ENCODE results near the gene CREB5.

The CREB5 gene

DNA sequence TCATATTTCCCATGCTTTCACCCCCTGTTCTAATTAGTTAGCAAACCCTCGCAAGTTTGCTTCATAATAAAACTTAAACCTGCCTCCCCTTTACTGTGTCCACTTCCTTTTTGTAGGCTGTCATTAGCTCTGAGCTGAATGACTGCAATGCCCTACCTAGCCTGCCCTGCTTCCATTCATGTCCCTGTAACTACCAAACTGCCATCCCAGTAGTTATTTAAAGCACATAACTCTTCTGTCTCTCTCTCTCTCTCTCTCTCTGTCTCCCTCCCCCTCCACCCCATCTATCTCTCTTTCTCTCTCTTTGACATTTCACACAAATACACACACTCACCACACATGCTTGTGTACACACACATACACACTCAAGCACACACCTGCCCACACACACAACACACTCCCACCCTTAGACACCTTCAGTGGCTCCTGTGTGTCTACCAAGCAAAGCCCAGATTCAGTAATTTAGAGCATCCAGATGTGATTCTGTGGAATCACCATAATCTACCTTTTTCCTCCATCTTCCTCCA, 430.5 kb downstream of the CREB5 start:
- no peak for DNase-seq

DNA sequence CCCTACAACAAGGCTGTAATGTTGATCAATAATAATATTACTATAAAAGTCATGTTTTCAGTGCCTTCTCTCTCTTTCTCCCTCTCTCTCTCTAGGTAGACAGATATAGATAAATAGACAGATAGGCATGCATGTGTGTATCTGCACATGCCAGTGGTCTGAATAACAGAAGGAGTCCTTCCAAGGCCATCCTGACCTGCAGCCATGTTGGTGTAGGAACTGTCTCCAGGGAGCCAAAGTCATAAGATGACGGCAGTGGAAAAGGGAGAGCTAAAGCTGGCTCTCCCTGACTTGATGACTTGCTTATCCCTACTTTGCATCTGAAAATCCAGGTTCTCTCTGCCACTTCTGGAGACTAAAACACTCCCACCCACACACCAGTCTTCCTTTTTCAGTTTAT, 432.8 kb downstream of the CREB5 start:
- DNase-seq: no peak

DNA sequence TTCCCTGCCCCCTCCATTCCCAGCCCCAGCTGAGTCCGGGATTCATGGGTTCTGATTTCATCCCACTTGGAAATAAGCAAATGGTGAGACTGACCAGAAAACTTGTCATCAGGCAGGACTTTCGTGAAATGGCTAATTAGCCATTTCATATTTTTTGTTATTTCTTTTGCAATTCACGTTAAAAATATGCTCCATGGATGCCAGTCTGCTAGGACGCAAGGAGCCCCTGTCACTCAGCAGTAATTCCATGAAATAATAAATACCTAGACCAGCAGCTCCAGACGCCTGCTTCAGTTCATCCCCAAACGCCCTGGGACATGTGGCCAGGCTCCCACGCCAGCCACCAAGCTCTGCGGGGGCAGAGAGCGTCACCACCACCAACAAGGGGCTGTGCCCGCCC, 434.9 kb downstream of the CREB5 start:
- DNase-seq: no peak

DNA sequence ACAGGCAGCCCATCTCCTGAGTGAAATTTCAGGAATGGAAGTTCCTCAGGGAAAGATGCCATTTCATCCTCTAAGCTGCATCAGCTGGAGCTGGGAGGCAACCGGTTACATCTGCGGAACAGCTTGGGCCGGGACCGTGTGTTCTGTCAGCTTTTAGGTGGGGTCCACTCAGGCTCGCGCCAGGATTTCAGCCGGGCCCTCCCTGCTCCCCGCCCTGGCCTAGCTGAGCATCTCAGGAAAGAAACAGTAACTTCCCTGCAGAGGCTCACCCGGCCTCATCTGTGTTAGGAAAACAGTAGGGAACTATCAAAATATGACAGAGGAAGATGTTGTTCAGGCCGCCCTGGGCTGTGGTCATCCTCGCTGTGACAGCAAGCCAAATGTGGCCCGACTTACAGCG, 435.4 kb downstream of the CREB5 start:
- no peak for DNase-seq

DNA sequence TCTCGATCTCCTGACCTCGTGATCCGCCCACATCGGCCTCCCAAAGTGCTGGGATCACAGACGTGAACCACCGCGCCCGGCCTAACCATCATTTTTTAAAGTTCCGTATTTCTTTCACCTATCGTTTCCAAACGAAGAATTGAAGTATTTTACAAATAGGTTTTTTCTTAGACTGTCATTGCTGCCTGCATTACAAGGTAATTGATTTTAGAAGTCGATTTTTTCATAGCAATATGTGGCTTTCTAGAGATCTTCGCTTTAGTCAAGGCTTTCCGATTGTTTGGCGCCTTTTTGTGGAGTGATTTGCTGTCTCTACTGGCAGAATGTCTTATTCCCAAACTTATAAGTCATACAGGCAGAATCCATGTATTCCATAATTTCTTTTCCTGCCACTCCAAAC, 436.6 kb downstream of the CREB5 start:
- no peak for DNase-seq

DNA sequence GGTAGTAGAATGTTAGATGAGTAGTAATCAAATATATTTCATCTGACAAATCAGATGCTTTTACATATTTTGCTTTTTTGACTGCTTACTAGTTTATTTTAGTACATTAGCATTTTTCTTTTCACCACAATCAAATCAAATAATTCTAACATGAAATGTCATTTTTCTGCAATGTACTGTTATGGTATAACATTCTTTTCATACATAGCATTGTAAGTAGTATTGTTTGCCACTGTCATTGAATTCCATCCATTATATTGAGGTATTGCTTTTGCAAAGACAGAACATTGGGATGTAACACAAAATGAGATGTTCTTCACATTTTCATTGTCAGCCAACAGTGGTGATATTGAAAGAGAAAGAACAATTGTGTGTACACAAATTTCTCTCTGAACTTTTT, 438.4 kb downstream of the CREB5 start:
- no peak for DNase-seq

DNA sequence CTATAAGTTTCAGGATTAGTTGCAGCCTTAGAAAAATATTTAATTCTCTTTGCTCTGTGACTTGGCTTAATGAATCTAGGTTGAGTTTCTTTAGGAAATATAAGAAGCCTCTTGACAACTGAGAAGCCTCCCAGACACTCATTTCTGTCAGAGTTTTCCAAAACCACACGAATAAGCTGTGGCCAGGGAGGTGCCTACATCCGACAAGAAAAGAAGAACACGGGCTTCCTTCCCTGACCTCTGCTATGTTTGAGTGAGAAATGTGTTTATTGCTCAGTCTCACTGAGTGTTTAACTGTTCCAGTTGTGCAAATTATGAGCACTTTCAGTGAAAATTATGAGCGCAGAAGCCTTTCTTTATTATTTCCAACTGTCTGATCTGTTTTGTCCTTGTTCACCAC, 440.8 kb downstream of the CREB5 start:
- DNase-seq: no peak

DNA sequence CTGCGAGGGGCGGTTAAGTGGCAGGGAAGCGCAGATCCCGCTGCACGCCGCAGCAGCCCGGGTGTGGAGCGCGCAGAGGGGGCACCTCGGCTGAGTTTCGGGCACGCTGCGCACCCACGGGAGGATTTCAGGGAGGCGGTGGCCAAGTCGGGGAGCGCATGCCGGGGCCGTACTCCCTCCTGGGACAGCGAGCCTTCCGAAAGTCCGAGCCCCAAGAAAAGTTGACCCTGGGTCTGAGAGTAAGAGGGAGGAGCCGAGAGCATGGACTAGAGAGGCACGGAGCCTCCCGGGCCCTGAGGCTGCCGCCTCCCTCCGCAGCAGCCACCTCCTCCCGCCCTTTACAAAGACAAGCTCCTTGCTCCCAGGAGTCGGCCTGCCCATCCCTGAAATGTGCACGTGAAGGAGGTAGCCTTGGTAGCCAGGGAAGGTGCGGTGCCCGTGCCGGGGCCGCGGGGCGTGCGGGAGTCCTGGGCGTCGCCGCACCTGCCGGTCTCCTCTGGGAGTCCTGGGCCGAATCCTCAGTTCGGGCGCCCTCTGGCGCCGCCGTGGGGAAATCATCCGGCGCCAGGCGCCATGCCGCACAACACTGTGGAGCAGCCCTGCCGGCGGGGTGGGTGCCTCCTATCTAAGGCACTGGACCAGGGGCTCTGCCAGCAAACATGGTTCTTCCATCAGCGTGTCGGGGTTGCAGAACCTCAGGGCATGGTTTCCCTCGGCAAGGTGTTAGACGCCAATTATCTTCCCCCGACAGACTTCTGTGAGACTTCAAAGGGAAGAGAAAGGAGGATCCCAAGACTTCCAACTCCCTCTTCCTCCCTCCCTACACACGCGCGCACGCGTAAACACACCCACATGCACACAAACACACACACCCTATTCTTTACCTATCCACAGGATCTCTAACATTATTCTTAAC, 441.8 kb downstream of the CREB5 start:
- DNase-seq: peak; percentile 78

DNA sequence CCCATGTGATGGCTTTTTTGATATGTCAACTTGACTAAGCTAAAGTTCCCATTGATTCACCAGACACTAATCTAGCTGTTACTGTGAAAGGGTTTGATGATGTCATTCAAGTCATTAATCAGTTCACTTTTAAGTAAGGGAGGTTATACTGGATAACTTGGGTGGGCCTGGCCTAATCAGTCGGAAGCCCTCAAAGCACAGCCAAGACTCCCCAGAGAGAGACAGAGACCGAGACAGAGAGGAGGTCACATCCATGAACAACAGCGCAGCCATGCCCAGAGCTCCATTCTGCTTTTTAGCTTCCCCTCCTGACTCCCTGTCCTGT, 442.4 kb downstream of the CREB5 start:
- no peak for DNase-seq

DNA sequence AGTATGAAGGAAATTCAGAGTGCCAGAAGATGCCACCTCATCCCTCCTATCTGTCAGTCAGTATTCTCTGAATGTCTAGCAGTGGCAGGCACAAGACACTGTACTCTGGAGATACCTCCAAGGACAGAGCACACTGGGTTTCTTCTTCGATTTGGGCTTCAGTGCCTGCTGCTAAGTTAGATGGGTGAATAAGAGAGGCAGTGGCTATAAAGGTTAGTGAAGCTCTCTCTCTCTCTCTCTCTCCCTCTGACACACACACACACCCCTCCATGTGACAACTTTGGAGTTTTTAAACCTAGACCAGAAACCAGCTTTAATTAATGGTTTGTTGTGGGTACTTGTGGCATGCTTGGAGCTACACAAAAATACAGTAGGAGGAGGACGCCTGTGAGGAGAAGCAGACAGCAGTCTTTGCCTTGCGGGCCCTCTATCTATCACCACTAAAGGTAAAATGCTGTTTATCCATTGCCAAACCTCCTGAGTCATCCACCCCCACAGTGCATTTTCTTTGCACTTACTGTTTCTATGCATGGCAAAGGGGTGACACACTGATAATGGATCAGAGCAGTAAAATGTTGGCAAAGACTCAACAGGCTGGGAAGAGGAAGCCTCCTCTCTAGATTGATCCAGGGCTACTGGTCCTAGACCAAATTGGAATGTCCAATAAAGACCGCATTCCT, 443.4 kb downstream of the CREB5 start:
- DNase-seq: no peak

DNA sequence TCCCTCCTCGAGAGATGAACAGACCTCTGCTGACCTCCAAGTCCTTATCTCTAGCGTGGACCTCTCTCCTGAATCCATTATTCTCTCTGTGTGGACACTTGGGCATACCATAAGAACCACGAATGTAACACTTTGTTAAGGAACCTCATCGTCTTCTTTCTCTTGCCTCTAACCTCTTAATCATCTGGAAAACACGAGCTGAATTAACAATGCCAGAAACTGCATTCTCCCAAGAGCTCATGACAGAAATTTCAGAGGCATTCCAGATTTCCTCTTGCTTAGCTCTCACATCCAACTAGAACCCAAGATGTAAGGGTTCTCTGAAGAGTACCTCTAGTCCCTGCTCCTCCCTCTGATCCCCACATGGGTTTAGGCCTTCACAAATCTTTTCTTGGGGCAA, 444.3 kb downstream of the CREB5 start:
- no peak for DNase-seq

DNA sequence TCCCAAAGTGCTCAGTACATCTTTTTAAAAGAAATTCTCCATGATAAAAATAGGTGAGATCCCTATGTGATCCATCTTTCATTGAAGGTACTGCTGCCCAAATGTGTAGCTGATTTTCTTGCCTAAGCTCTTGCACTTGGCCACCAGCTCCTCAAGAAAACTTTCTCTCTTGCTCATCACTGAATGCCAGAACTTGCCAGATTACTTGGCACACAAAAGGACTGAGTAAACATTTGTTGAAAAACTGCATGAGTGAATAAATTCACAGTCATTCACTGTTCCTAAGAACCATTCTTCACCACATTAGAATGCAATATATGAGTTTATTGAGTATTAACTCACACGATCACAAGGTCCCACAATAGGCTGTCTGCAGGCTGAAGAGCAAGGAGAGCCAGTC, 445.9 kb downstream of the CREB5 start:
- no peak for DNase-seq

DNA sequence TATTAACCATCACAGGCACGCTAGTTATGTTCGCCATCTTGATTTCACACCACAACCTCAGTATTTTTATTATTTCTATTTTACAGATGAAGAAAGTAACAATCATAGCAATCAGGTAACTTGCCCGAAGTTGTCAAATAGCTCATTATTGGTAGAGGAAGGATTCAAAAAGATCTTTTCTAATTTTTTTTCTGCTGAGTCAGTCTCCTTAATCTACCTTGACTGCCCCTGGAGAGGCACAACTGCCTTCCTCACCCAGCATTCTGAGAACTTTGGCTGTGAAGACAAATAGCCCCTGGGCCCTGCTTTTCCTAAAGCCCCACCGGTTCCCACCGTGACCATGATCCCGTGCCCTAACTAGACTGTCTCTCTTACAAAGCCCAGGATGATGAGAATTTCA, 446.6 kb downstream of the CREB5 start:
- no peak for DNase-seq

DNA sequence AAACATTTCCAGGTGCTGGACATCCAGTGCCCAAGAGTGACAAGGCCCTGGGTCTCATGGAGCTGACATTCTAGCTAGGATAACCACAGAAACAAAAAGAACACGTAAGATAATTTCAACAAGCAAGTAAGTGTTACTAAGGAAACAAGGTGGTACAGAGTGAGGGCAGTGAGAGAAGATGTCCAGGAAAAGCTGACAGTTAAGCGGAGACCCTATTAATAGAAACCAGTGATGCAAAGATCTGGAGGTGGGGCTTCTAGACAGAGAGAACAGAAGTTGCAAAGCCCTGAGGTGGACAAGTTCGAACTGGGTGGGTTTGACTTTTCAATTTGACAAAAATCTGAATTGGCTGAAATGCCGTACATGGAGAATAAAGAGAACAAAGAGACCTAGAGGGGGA, 449.5 kb downstream of the CREB5 start:
- no peak for DNase-seq

DNA sequence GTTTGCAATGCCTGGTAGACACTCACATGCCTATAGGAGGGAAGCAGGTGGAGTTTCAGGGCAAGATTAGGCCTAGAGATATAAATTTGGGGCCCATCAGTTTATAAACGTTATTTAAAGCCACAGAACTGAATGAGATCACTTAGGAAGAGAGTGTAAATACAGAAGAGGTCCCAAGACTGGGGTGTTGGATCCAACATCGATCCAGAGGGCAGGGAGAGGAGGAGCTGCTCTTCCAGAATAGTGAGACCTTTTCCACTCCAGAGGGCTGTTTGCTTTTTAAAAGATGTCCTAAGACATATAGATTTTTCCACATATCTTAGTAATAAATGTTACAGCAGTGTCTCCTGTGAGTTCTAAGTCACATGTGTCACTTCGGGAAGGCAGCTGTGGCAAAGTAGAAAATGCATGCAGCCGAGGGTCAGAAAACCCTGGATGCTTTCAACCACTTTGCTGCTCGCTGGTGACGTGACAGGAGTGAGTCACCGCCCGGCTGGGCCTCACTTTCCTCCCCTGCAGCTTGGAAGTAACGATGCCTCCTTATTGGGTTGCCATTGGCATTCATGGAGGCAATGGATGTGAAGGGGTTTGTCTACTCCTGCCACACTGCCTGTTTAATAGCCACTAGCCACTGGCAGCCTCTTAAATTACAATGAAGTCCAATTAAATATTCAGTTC, 450.4 kb downstream of the CREB5 start:
- DNase-seq: no peak

DNA sequence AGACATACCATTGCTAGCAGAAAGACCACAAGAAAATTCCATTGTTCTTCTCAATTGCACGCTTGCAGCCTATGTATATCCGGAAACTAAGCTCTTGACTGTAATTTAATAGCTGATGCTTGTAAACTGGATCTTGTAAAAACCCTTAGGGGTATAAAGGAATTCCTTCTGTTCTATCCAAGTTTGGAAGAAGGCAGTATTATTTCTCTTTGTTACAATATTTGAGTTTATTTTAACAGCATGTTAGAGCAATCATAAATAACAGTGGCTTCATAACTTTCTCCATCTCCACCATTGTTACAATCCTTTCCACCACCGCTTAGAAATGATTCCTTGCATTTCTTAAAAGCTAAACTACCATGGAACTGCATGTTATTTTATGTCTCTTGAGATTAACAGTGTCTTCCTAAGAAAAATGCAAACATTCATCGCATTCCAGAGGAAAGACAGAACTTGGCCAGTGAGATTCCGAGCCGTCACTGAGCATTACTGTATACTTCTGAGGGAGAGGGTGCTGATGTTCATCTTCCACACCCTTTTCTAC, 453.4 kb downstream of the CREB5 start:
- DNase-seq: no peak

DNA sequence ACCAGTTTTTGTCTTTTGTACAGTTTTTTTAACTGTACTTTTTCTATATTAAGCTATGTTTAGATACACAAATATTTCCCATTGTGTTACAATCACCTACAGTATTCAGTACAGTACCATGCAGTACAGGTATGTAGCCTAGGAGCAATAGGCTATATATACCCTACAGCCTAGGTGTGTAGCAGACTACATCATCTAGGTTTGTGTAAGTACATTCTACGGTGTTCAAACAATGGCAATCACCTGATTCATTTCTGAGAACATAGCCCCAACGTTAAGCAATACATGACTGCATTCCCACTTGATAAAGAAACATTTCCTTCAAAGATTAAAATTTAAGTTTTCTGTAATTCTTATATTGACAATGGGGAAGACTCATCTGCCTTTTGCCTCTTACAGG, 456.4 kb downstream of the CREB5 start:
- DNase-seq: no peak

DNA sequence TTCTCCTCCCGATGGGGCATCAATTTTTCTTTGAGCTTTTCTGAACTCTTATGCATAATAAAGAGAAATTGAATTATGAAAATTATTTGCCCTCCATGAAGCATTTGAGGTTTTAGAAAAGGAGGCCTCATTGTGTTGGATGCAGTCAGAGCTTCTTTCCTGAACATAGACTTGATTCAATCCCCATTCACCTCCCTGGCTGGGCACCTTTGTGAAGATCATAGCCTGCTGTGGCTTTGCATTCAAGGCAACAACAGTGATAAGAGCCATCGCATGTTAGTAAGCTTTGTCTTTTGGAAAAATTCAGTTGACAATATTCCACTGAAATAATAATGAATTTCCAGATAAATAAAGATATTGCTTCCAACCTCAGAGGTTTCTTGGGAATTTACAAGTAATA, 458.8 kb downstream of the CREB5 start:
- DNase-seq: no peak

DNA sequence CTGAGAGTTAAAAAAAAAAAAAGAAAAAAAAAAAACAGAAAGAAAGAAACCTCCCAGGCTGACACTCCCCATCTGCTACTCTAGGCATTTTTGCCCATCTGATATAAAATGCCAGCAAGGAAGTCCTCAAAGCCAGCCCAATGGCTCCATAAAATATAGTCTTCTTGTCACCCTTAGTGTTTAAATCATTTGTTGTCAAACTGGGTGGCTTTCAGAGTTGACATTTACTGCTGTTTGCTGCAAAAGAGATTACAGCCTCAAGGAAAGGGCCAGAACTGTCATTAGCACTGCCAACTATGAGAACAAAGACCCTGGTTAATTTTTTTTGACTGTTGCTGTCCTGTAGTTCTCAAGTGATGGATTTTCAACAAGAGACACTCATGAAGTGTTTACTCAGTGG, 459.3 kb downstream of the CREB5 start:
- DNase-seq: no peak

DNA sequence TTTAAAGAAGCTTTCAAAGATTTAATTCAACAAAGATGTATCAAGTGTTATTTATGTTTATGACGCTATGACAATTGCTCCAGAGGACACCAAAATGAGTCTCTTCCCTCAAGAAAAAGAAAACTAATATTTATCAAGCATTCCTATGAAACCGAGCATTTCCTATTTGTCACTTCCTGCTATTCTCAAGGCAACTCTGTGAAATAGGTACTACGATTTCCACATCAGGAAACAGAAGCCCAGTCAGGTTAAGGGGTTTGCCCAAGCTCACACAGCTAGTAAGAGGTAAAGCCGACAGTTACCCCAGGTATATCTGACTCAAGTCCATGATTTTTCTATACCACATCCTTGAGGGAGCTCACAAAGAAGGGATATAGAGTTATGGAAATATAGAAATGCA, 459.9 kb downstream of the CREB5 start:
- DNase-seq: no peak

DNA sequence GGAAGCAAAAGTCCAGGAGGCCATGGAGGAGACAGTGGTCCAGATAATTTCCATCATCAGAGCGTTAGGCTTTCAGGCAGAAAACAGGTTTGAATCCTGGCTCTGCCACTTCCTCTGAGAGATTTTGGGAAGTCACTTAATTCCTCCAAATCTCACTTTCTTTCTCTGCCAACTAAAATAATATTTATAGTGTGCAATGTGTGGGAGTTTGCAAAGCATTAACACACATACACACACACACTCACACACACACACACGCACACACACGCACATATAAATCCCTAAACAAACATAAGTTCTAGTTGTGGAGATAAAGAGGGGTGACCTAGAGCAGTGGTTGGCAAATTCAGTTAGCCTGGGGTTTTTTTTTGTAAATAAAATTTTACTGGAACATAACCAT, 461.0 kb downstream of the CREB5 start:
- DNase-seq: no peak

DNA sequence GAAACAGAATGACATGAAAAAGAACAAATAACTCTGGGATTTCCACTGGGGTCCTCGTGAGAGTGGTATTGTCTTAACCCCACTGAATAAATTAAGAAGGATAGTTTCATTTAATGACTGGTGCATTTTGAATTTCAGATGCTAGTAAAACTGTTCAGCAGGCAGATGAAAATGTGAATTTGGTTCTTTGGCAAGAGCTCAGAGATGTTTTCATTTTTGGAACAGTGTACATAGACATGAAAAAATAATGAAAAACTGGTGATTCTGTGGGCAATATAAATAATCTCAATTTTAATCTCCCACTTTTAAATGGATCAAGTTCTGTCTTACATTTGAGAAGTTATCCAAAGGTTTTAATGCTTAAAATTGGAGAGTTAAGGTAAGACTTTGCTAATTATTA, 461.7 kb downstream of the CREB5 start:
- no peak for DNase-seq
